A549 (cell line): Measurements from ENCODE around the gene PDE8B.

Source experiments
- CBX8 ChIP-seq: fragments of 200-600 bp; sonication (generic); IDR thresholded peaks from 2 replicates; pipeline ENCODE4 v1.6.1; 2016
- ESRRA ChIP-seq: fragments of 150-350 bp; IDR thresholded peaks from 2 replicates; pipeline ENCODE4 v1.6.1; 2014; ENCODE audit warnings: mild to moderate bottlenecking, low read length, borderline replicate concordance
- KDM1A ChIP-seq: fragments of 200-600 bp; sonication (generic); IDR thresholded peaks from 2 replicates; pipeline ENCODE4 v1.6.1; 2016; ENCODE audit warnings: low read depth, mild to moderate bottlenecking
- PHF8 ChIP-seq: fragments of 200-600 bp; sonication (generic); IDR thresholded peaks from 2 replicates; pipeline ENCODE4 v1.6.1; 2016; ENCODE audit warnings: low read depth, mild to moderate bottlenecking, antibody characterized with exemption, moderate library complexity, borderline replicate concordance
- SMC3 ChIP-seq: fragments of >200 bp; sonication (Bioruptor Twin); formaldehyde crosslinking; IDR thresholded peaks from 3 replicates; pipeline ENCODE4 v1.6.1; 2018; ENCODE audit warnings: inconsistent platforms
- ZNF302 ChIP-seq: fragments of 250-450 bp; sonication (Bioruptor Pico); IDR thresholded peaks from 2 replicates; pipeline ENCODE4 v1.9.0; 2021; ENCODE audit warnings: inconsistent platforms, mild to moderate bottlenecking, moderate library complexity
- TF ChIP-seq, protein P1 (sequence below): fragments of >200 bp; sonication (Bioruptor Twin); formaldehyde crosslinking; IDR thresholded peaks from 3 replicates; pipeline ENCODE4 v1.5.1; 2016

GRCh38 chr5:77431719-77432118 is 221.2 kb downstream of the PDE8B start:
- no peak for TF ChIP-seq ESRRA
- TF ChIP-seq, protein P1, sequence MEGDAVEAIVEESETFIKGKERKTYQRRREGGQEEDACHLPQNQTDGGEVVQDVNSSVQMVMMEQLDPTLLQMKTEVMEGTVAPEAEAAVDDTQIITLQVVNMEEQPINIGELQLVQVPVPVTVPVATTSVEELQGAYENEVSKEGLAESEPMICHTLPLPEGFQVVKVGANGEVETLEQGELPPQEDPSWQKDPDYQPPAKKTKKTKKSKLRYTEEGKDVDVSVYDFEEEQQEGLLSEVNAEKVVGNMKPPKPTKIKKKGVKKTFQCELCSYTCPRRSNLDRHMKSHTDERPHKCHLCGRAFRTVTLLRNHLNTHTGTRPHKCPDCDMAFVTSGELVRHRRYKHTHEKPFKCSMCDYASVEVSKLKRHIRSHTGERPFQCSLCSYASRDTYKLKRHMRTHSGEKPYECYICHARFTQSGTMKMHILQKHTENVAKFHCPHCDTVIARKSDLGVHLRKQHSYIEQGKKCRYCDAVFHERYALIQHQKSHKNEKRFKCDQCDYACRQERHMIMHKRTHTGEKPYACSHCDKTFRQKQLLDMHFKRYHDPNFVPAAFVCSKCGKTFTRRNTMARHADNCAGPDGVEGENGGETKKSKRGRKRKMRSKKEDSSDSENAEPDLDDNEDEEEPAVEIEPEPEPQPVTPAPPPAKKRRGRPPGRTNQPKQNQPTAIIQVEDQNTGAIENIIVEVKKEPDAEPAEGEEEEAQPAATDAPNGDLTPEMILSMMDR, result no peak
- no peak for TF ChIP-seq PHF8
- no peak for TF ChIP-seq KDM1A
- no peak for TF ChIP-seq SMC3
- TF ChIP-seq ZNF302, result no peak
- no peak for TF ChIP-seq CBX8
